ENCODE measurements around the gene THRA.

DNA sequence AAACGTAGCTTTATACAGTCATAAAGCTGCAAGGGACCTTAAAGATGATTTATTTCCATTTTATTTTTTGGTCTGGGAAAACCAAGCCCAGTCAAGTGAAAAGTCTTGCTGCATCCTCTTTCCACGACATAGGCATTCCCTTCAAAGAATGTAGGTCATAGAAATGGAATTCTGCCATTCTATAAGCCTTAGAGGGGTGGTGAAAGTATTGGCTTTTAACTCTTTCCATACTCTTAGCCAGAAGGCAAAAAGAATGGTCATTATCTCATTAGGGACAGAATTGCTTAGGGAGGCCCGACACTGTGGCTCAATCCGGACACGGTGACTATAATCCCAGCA, 51.1 kb downstream of the THRA start:
- TF ChIP-seq USF2 (IDR thresholded peaks at IDR 0.05; ENCODE audit: low read length) (no peak), CBX8 (IDR thresholded peaks at IDR 0.05; ENCODE audit: borderline replicate concordance, low read depth, low read length) (no peak), YY1 (IDR thresholded peaks at IDR 0.05; ENCODE audit: low read depth, low read length) (no peak), TAF1 (IDR thresholded peaks at IDR 0.05; ENCODE audit: low read depth, low read length) (no peak), EP300 (IDR thresholded peaks at IDR 0.05; ENCODE audit: borderline replicate concordance in 1 of 2, low read depth in 2 of 2, low read length in 2 of 2) (no peak), ZNF274 (IDR thresholded peaks at IDR 0.05; ENCODE audit: borderline replicate concordance, extremely low read depth, low read length) (no peak), EZH2 (IDR thresholded peaks at IDR 0.05; ENCODE audit: low read depth, low read length, severe bottlenecking) (no peak), GABPA (IDR thresholded peaks at IDR 0.05; ENCODE audit: borderline replicate concordance, insufficient read depth, low read length) (no peak), KDM1A (IDR thresholded peaks at IDR 0.05; ENCODE audit: borderline replicate concordance, low read length) (no peak), RBBP5 (IDR thresholded peaks at IDR 0.05; ENCODE audit: borderline replicate concordance, low read depth, low read length) (no peak), POLR2AphosphoS5 (IDR thresholded peaks at IDR 0.05; ENCODE audit: low read depth, low read length) (no peak), JUN (IDR thresholded peaks at IDR 0.05; ENCODE audit: low read depth, low read length) (no peak), CHD2 (IDR thresholded peaks at IDR 0.05; ENCODE audit: low read length) (no peak)
- TF ChIP-seq, protein P1, sequence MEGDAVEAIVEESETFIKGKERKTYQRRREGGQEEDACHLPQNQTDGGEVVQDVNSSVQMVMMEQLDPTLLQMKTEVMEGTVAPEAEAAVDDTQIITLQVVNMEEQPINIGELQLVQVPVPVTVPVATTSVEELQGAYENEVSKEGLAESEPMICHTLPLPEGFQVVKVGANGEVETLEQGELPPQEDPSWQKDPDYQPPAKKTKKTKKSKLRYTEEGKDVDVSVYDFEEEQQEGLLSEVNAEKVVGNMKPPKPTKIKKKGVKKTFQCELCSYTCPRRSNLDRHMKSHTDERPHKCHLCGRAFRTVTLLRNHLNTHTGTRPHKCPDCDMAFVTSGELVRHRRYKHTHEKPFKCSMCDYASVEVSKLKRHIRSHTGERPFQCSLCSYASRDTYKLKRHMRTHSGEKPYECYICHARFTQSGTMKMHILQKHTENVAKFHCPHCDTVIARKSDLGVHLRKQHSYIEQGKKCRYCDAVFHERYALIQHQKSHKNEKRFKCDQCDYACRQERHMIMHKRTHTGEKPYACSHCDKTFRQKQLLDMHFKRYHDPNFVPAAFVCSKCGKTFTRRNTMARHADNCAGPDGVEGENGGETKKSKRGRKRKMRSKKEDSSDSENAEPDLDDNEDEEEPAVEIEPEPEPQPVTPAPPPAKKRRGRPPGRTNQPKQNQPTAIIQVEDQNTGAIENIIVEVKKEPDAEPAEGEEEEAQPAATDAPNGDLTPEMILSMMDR (IDR thresholded peaks at IDR 0.05; ENCODE audit: control extremely low read depth in 1 of 3, insufficient read depth in 1 of 3, low read depth in 1 of 3, low read length in 3 of 3), result no peak

Measured in H1 (cell line).